Inflammatory macrophage treated with lipopolysaccharide for 4 hours (primary cell): ENCODE measurements around the gene PCDHGB1.
A peak's percentile ranks its signal among the peaks of the same experiment; 100 is the strongest.
"Not testable (repeated sequence)": the region's sequence is repeated elsewhere in the genome, so short reads cannot be mapped to it uniquely, and the experiment has no call there.

Experiments
- DNase-seq: peaks from one replicate; pipeline ENCODE4 v3.0.0-alpha.2; 2020

PCDHGB1 gene

DNA sequence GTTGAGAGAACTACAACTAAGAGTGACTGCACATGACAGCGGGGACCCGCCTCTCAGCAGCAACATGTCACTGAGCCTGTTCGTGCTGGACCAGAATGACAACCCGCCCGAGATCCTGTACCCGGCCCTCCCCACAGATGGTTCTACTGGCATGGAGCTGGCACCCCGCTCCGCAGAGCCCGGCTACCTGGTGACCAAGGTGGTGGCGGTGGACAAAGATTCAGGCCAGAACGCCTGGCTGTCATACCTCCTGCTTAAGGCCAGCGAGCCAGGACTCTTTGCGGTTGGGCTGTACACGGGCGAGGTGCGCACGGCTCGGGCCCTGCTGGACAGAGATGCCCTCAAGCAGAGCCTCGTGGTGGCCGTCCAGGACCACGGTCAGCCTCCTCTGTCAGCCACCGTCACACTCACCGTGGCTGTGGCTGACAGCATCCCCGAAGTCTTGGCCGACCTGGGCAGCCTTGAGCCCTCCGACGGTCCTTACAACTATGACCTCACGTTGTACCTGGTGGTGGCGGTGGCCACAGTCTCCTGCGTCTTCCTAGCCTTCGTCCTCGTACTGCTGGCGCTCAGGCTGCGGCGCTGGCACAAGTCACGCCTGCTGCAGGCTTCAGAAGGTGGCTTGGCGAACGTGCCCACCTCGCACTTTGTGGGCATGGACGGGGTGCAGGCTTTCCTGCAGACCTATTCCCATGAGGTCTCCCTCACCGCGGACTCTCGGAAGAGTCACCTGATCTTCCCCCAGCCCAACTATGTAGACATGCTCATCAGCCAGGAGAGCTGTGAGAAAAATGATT is 34.8 kb downstream of the PCDHGB1 start:
- no peak for DNase-seq

DNA sequence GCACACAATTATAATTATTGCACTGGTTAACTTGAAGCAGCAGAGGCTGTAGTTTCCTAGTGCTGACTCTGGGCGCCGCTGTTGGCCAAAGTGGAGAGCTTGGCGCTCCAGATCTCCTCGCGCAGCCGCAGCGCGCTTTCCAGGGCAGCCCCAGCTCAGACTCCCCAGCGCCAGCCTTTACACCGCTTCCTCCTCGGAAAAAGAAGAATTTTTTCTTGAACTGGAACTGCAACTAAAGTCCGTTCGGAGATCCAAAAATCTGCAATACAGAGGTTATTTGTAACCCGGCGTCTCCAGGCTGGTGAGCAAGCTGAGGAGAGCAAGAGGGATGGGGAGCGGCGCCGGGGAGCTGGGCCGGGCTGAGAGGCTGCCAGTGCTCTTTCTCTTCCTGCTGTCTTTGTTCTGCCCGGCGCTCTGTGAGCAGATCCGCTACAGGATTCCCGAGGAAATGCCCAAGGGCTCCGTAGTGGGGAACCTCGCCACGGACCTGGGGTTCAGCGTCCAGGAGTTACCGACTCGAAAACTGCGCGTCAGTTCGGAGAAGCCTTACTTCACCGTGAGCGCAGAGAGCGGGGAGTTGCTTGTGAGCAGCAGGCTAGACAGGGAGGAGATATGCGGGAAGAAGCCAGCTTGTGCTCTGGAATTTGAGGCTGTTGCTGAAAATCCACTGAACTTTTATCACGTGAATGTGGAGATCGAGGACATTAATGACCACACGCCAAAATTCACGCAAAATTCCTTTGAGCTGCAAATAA is 37.8 kb downstream of the PCDHGB1 start, which contains the start of gene PCDHGB4:
Gene PCDHGB4, plus strand, starts transcription at position 142 of the 755 bp plus-strand sequence. Its CDS starts 187 bp downstream, at position 329.
- peak; percentile 22 for DNase-seq

DNA sequence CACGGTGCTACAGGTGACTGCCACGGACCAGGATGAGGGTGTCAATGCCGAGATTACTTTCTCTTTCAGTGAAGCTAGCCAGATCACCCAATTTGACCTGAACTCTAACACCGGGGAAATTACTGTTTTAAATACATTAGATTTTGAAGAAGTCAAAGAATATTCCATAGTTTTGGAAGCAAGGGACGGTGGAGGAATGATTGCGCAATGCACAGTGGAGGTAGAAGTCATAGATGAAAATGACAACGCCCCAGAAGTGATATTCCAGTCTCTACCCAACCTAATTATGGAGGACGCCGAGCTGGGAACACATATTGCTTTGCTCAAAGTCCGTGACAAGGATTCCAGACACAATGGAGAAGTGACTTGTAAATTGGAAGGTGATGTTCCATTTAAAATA is 38.8 kb downstream of the PCDHGB1 start:
- DNase-seq, result no peak

DNA sequence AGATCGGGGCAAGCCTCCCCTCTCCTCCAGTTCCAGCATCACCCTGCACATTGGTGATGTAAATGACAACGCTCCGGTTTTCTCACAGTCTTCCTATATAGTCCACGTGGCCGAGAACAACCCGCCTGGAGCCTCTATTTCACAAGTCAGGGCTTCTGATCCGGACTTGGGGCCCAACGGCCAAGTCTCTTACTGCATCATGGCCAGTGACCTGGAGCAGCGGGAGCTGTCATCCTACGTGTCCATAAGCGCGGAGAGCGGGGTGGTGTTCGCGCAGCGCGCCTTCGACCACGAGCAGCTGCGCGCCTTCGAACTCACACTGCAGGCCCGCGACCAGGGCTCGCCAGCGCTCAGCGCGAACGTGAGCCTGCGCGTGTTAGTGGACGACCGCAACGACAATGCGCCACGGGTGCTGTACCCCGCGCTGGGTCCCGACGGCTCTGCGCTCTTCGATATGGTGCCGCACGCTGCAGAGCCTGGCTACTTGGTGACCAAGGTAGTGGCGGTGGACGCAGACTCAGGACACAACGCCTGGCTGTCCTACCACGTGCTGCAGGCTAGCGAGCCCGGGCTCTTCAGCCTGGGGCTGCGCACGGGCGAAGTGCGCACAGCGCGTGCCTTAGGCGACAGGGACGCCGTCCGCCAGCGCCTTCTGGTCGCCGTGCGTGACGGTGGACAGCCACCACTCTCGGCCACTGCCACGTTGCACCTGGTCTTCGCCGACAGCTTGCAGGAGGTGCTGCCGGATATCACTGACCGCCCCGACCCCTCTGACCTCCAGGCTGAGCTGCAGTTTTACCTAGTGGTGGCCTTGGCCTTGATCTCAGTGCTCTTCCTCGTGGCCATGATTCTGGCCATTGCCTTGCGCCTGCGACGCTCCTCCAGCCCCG is 39.5 kb downstream of the PCDHGB1 start:
- DNase-seq, result no peak

DNA sequence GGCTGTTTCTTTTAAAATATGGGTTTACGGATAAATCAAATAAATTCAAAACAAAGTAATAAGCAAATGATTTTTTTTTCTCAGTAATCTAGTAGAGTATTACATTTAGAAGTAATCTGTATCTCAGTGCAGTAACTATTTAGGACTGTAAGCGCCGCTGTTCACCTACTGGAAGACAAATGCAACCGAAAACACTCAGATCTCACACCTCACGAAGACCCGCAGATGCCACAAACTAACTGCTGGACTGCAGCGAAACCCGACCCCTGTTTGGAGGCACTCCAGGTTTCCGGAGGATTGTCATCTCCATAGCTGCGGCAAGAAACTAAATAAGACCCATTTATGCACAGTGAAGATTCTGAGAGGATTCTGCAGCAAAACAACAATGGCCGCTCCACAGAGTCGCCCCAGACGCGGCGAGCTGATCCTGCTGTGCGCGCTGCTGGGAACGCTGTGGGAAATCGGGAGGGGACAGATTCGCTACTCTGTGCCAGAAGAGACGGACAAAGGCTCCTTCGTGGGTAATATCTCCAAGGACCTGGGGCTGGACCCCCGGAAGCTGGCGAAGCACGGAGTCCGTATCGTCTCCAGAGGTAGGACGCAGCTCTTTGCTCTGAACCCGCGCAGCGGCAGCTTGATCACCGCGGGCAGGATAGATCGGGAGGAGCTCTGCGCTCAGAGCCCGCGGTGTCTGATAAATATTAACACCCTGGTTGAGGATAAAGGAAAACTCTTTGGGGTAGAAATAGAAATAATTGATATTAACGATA is 42.7 kb downstream of the PCDHGB1 start, which contains the start of gene PCDHGA8:
Gene PCDHGA8, plus strand, starts transcription at position 205 of the 770 bp plus-strand sequence. Its CDS starts 181 bp downstream, at position 386.
- DNase-seq, result no peak

DNA sequence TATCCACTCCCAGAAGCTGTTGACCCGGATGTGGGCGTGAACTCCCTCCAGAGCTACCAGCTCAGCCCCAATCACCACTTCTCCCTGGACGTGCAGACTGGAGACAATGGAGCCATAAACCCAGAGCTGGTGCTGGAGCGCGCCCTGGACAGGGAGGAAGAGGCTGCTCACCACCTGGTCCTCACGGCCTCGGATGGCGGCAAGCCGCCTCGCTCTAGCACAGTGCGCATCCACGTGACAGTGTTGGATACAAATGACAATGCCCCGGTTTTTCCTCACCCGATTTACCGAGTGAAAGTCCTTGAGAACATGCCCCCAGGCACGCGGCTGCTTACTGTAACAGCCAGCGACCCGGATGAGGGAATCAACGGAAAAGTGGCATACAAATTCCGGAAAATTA is 43.4 kb downstream of the PCDHGB1 start:
- DNase-seq, result no peak

DNA sequence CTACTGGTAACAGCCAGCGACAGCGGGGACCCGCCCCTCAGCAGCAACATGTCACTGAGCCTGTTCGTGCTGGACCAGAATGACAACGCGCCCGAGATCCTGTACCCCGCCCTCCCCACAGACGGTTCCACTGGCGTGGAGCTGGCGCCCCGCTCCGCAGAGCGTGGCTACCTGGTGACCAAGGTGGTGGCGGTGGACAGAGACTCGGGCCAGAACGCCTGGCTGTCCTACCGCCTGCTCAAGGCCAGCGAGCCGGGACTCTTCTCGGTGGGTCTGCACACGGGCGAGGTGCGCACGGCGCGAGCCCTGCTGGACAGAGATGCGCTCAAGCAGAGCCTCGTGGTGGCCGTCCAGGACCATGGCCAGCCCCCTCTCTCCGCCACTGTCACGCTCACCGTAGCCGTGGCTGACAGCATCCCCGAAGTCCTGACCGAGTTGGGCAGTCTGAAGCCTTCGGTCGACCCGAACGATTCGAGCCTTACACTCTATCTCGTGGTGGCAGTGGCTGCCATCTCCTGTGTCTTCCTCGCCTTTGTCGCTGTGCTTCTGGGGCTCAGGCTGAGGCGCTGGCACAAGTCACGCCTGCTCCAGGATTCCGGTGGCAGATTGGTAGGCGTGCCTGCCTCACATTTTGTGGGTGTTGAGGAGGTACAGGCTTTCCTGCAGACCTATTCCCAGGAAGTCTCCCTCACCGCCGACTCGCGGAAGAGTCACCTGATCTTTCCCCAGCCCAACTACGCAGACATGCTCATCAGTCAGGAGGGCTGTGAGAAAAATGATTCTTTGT is 44.7 kb downstream of the PCDHGB1 start:
- not testable (repeated sequence) for DNase-seq

DNA sequence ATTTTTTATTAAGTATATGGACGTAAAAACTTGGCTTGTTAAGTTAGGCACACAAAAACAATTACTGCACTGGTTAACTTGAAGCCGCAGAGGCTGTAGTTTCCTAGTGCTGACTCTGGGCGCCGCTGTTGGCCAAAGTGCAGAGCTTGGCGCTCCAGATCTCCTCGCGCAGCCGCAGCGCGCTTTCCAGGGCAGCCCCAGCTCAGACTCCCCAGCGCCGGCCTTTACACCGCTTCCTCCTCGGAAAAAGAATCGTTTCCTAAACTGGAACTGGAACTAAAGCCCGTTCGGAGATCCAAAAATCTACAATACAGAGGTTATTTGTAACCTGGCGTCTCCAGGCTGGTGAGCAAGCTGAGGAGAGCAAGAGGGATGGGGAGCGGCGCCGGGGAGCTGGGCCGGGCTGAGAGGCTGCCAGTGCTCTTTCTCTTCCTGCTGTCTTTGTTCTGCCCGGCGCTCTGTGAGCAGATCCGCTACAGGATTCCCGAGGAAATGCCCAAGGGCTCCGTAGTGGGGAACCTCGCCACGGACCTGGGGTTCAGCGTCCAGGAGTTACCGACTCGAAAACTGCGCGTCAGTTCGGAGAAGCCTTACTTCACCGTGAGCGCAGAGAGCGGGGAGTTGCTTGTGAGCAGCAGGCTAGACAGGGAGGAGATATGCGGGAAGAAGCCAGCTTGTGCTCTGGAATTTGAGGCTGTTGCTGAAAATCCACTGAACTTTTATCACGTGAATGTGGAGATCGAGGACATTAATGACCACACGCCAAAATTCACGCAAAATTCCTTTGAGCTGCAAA is 48.1 kb downstream of the PCDHGB1 start, which contains the start of gene PCDHGB5:
Gene PCDHGB5, plus strand, starts transcription at position 192 of the 796 bp plus-strand sequence. Its CDS starts 181 bp downstream, at position 373.
- peak; percentile 43 for DNase-seq

DNA sequence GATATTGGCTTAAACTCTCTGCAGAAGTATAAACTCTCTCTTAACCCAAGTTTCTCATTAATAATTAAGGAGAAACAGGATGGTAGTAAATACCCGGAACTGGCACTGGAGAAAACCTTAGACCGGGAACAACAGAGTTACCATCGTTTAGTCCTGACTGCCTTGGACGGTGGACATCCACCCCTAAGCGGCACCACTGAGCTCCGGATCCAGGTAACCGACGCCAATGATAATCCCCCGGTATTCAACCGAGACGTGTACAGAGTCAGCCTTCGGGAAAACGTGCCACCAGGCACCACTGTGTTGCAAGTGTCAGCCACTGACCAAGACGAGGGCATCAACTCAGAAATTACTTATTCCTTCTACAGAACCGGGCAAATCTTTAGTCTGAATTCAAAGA is 48.7 kb downstream of the PCDHGB1 start:
- DNase-seq, result no peak

DNA sequence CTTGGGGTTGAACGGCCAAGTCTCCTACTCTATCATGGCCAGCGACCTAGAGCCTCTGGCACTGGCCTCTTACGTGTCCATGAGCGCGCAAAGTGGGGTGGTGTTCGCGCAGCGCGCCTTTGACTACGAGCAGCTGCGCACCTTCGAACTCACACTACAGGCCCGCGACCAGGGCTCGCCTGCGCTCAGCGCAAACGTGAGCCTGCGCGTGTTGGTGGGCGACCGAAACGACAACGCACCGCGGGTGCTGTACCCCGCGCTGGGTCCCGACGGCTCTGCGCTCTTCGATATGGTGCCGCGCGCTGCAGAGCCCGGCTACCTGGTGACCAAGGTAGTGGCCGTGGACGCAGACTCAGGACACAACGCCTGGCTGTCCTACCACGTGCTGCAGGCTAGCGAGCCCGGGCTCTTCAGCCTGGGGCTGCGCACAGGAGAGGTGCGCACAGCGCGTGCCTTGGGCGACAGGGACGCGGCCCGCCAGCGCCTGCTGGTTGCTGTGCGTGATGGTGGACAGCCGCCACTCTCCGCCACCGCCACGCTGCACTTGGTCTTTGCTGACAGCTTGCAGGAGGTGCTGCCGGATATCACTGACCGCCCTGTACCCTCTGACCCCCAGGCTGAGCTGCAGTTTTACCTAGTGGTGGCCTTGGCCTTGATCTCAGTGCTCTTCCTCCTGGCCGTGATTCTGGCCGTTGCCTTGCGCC is 49.8 kb downstream of the PCDHGB1 start:
- no peak for DNase-seq
